SU-DHL-6 (cell line): ENCODE data around the gene HIVEP3.

Experiments
- CTCF ChIP-seq: fragments of 200-600 bp; sonication (generic); IDR thresholded peaks from one replicate; pipeline ENCODE4 v1.5.1; 2017; ENCODE audit warnings: antibody characterized with exemption, mild to moderate bottlenecking, low read length, moderate library complexity; ENCODE audit not compliant: insufficient read depth, poor library complexity, severe bottlenecking
- EZH2phosphoT487 ChIP-seq: fragments of 200-600 bp; sonication (generic), shearing (Covaris generic); conservative IDR thresholded peaks from 2 replicates; pipeline ENCODE4 v1.6.1; 2018; ENCODE audit warnings: mild to moderate bottlenecking, antibody characterized with exemption, low read length, moderate library complexity, mixed read lengths

- TF ChIP-seq CTCF (no peak), EZH2phosphoT487 (no peak)
Observed at GRCh38 chr1:41807390-41807789, 111.3 kb downstream of the HIVEP3 start.
